ENCODE data around the gene RHBDF2.

DNA sequence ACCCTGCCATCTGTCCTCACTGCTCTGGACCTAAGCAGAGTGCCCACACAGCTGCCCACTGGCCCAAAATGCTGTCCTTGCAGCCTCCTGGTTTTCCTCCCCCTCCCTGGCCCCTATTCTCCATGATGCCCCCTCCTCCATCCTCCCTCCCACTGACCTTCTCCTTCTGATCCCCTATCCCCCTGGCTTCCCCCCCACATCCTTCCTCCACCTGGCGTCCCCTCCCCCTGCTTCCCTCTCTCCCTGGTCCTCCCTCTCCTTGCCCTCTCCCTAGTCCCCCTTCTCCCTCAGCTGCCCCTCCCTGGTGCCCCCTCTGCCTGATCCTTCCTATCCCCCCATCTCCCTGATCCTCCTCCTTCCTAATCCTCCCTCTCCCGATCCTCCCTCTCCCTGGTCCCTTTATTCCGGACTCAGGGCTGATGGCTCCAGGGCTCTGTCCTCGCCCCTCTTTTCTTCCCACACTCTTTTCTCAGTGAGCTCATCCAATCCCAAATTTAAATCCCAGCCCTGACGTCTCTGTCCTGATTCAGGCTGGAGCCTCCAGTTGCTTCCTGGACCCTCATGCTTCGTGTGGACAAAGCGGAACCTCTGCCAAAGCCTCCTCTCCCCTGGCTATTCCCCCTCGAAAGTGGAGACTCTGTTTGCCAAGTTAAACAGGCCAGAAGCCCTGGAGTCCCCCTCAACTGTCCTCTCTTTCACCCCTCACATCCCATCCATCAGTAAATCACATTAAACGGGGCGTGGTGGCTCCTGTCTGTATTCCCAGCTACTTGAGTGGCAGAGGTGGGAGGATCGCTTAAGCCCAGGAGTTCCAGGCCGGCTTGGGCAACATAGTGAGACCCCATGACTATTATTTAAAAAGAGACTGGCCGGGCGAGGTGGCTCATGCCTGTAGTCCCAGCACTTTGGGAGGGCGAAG lies 18.1 kb upstream of the RHBDF2 start:
- TF ChIP-seq POLR2A (IDR thresholded peaks at IDR 0.05; ENCODE audit: low read depth, low read length) = no peak
- no peak for TF ChIP-seq POLR2AphosphoS5 (IDR thresholded peaks at IDR 0.05; ENCODE audit: insufficient read depth, low read depth, low read length)
- TF ChIP-seq, protein P1, sequence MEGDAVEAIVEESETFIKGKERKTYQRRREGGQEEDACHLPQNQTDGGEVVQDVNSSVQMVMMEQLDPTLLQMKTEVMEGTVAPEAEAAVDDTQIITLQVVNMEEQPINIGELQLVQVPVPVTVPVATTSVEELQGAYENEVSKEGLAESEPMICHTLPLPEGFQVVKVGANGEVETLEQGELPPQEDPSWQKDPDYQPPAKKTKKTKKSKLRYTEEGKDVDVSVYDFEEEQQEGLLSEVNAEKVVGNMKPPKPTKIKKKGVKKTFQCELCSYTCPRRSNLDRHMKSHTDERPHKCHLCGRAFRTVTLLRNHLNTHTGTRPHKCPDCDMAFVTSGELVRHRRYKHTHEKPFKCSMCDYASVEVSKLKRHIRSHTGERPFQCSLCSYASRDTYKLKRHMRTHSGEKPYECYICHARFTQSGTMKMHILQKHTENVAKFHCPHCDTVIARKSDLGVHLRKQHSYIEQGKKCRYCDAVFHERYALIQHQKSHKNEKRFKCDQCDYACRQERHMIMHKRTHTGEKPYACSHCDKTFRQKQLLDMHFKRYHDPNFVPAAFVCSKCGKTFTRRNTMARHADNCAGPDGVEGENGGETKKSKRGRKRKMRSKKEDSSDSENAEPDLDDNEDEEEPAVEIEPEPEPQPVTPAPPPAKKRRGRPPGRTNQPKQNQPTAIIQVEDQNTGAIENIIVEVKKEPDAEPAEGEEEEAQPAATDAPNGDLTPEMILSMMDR (IDR thresholded peaks at IDR 0.05; ENCODE audit: extremely low read depth in 1 of 2, insufficient read depth in 1 of 2, low read depth in 1 of 2, low read length in 2 of 2) = no peak
- TF ChIP-seq EZH2 (IDR thresholded peaks at IDR 0.05; ENCODE audit: borderline replicate concordance, low read depth, low read length, severe bottlenecking) = no peak
- TF ChIP-seq MYC (IDR thresholded peaks at IDR 0.05; ENCODE audit: low read depth, low read length) = no peak
